Erythroblast (primary cell): ENCODE data around the gene ANXA9.

Experiments used
- GATA1 ChIP-seq: IDR thresholded peaks from 2 replicates; pipeline ENCODE4 v1.6.1; 2011; ENCODE audit warnings: low read depth, mild to moderate bottlenecking, control low read depth, low read length, moderate library complexity
- POLR2A ChIP-seq: IDR thresholded peaks from 2 replicates; pipeline ENCODE4 v1.6.1; 2011; ENCODE audit warnings: mild to moderate bottlenecking, low read length

GRCh38 chr1:150981805-150982712 is at the start of gene ANXA9:
- TF ChIP-seq POLR2A: no peak
- TF ChIP-seq GATA1: no peak
